Mucosa of rectum (tissue), 2 donors: ENCODE results near the gene C1orf216.

Experiments
- H3K27ac ChIP-seq, 2 donors: one replicate each; pipeline ENCODE4 v1.7.0; 2013; ENCODE audit warnings: inconsistent platforms in 2 of 2, low read depth in 2 of 2, low read length in 2 of 2
- H3K27me3 ChIP-seq, 2 donors: one replicate each; pipeline ENCODE4 v1.7.0; 2013; ENCODE audit warnings: low read length in 2 of 2; ENCODE audit not compliant: control insufficient read depth in 2 of 2, insufficient read depth in 2 of 2
- H3K36me3 ChIP-seq, 2 donors: one replicate each; pipeline ENCODE4 v1.7.0; 2013; ENCODE audit warnings: low read length in 2 of 2; ENCODE audit not compliant: control insufficient read depth in 2 of 2, insufficient read depth in 2 of 2
- H3K4me1 ChIP-seq, 2 donors: one replicate each; pipeline ENCODE4 v1.7.0; 2013; ENCODE audit warnings: low read length in 2 of 2, mild to moderate bottlenecking in 1 of 2; ENCODE audit not compliant: control insufficient read depth in 2 of 2, insufficient read depth in 2 of 2
- H3K4me3 ChIP-seq, 2 donors: one replicate each; pipeline ENCODE4 v1.7.0; 2013; ENCODE audit warnings: low read length in 2 of 2
- H3K9ac ChIP-seq, 2 donors: one replicate each; pipeline ENCODE4 v1.7.0; 2013; ENCODE audit warnings: low read length in 2 of 2, low read depth in 1 of 2, mild to moderate bottlenecking in 1 of 2
- H3K9me3 ChIP-seq, 2 donors: one replicate each; pipeline ENCODE4 v1.7.0; 2013; ENCODE audit warnings: low read length in 2 of 2; ENCODE audit not compliant: control insufficient read depth in 2 of 2
- donor health status: healthy.
- donor health status: Normal muscosa, but diverticular disease.

C1orf216 gene

DNA sequence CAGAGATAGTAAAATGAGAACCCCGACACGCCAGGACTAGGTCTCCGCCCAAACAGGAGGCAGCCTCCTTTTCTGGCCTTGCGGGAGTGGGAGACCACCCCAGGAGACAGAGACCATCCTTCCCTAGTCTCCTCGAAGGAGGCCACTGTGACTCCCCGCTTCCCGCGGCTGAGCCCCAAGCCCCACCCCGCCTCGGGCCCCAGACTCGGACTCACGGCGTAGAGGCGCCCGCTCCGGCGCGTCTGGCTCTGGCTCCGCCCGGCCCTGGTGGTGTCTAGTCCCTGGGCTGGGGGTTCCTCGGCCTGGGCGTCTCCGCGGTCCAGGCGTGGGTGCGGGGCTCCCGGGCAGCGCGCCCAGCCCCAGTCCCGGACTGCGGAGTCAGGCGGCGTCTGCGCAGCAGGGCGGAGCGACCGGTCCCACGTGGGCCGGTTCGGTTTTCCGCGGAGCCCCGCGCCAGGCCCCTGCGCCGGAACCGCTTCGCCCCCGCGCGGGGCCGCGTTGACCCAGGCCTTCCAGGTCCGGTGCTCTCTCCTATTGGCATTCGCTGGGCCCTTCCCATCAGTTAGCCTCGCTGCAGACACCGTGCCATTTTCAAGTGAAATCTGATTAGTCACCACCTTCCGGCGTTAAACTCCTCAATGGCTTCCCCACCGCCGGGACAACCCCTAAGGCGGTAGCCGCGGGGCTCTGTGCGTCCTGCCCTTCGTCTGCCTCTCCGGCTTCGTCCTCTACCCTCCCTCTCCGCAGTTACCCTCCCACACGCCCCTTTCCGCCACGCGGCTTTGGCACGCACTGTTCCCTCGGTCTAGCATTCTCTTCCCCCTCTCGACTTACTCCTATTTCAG is at the start of gene C1orf216:
TSS of gene C1orf216 (minus strand) at position 393 of the 845 bp plus-strand sequence. CDS start 2,563 bp downstream, outside the sequence.
- peak within 1 kb of the TSS; percentile 56 to 62 for H3K9ac ChIP-seq
- H3K36me3 ChIP-seq = no peaks in the 10 kb centered on the region
- H3K27me3 ChIP-seq = peaks cover 0 to 2% of the 10 kb centered on the region in 2 donors
- H3K9me3 ChIP-seq = no peaks in the 10 kb centered on the region
- peak within 1 kb of the TSS; percentile 72 to 74 for H3K4me3 ChIP-seq
- H3K4me1 ChIP-seq = peaks cover 8 to 14% of the 10 kb centered on the region in 2 donors
- H3K27ac ChIP-seq = peak within 1 kb of the TSS in 1 of 2 donors; percentile 58

- Histone ChIP-seq H3K27ac (no peak overlapping the region), H3K4me3 (no peak overlapping the region), H3K36me3 (no peaks in the 10 kb centered on the region), H3K9ac (no peak overlapping the region), H3K9me3 (no peaks in the 10 kb centered on the region), H3K27me3 (no peaks in the 10 kb centered on the region), H3K4me1 (peaks cover 0 to 7% of the 10 kb centered on the region in 2 donors)
Observed at GRCh38 chr1:35764283-35764682, 45.6 kb upstream of the C1orf216 start.

GRCh38 chr1:35763201-35763600 is 44.5 kb upstream of the C1orf216 start:
- no peak overlapping the region for H3K4me3 ChIP-seq
- no peaks in the 10 kb centered on the region for H3K4me1 ChIP-seq
- H3K9me3 ChIP-seq = no peaks in the 10 kb centered on the region
- no peak overlapping the region for H3K27ac ChIP-seq
- H3K36me3 ChIP-seq = no peaks in the 10 kb centered on the region
- H3K9ac ChIP-seq = peak overlapping the region in 1 of 2 donors; percentile 17
- H3K27me3 ChIP-seq = no peaks in the 10 kb centered on the region

GRCh38 chr1:35762141-35762540 is 43.5 kb upstream of the C1orf216 start:
- H3K27ac ChIP-seq = no peak overlapping the region
- H3K4me1 ChIP-seq = no peaks in the 10 kb centered on the region
- no peak overlapping the region for H3K9ac ChIP-seq
- no peak overlapping the region for H3K4me3 ChIP-seq
- no peaks in the 10 kb centered on the region for H3K36me3 ChIP-seq
- no peaks in the 10 kb centered on the region for H3K27me3 ChIP-seq
- H3K9me3 ChIP-seq = no peaks in the 10 kb centered on the region

GRCh38 chr1:35756064-35756463 is 37.4 kb upstream of the C1orf216 start:
- Histone ChIP-seq H3K9me3 (no peaks in the 10 kb centered on the region), H3K36me3 (no peaks in the 10 kb centered on the region), H3K4me1 (no peaks in the 10 kb centered on the region), H3K27me3 (no peaks in the 10 kb centered on the region), H3K27ac (no peak overlapping the region), H3K4me3 (no peak overlapping the region), H3K9ac (no peak overlapping the region)

DNA sequence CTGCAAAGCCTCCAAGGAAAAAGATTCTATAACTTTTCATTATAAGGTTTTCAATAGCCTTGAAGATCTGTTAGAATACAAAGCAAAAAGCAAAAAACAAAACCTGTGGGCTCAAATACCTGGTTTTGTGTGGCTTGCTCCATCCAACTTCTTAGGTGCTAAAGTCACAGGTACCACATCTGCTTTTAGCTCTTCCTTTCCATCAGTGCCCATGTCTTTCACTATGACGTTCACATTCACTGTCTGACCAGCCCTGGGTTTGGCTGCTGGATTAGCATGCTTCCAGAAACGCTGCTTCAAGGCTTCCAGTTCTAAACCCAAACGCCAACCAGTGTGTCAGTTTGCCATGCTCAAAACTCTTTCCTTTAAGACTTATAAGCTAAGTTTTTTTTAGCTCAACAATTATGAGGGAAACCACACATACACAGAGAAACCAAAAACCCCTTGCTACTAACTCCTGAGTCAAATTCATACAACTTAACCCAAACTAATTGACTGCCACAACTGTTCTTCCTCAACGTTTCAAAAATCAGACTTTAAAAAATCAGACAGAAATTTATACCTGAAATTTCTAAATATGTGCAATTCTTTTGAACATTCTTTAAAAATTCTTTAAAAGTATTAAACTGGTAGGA is 35.1 kb upstream of the C1orf216 start:
- Histone ChIP-seq H3K9ac (no peak overlapping the region), H3K36me3 (no peaks in the 10 kb centered on the region), H3K4me1 (no peaks in the 10 kb centered on the region), H3K27me3 (no peaks in the 10 kb centered on the region), H3K27ac (no peak overlapping the region), H3K9me3 (no peaks in the 10 kb centered on the region), H3K4me3 (no peak overlapping the region)

DNA sequence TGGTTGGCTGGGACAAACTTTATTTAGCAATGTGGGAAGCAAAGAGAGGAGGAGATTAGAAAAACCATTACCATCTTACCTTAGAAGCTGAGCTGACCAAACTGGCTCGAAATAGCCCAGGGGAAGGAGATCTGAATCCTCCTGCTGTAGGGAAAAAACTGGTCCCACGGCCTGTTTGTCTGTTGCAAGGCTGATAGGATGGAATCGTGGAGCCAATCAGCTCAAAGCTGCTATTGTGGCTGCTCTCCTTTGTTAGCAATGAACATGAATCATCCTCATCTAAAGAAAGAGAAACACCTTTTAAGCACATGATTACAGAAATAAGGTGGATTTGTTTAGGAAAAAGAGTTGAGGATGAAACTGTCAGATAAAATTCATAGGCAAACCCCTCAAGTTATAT is 29.6 kb upstream of the C1orf216 start:
- H3K36me3 ChIP-seq = no peaks in the 10 kb centered on the region
- no peak overlapping the region for H3K4me3 ChIP-seq
- no peaks in the 10 kb centered on the region for H3K27me3 ChIP-seq
- no peaks in the 10 kb centered on the region for H3K9me3 ChIP-seq
- H3K4me1 ChIP-seq = no peaks in the 10 kb centered on the region
- no peak overlapping the region for H3K27ac ChIP-seq
- H3K9ac ChIP-seq = no peak overlapping the region

DNA sequence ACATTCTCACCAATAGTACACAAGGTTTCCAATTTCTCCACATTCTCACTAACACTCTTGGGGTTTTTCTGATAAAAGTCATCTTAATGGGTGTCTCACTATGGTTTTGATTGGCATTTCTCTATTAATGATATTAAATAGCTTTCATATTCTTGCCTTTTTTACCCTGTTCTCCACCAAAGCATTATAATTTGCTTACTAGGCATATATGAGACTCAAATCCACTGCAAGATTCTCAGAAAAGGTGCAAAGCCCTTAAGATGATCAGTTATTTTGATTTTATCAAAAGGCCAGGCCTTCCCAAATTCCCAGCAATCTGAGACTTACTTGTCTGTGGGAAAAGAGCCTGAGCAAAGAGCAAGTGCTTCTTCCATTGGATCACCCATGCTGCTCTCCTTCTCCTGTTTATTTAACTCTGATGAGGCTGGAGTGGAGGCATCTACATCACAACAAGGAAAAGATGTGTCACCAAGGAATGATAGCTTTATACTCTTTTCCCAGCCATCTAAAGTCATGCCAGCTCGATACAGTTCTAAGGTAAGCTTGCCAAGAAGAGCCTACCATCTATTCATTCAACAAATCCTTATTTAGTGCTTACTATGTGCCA is 26.5 kb upstream of the C1orf216 start:
- no peak overlapping the region for H3K27ac ChIP-seq
- H3K27me3 ChIP-seq = no peaks in the 10 kb centered on the region
- H3K4me1 ChIP-seq = no peaks in the 10 kb centered on the region
- H3K36me3 ChIP-seq = no peaks in the 10 kb centered on the region
- no peak overlapping the region for H3K4me3 ChIP-seq
- H3K9ac ChIP-seq = no peak overlapping the region
- H3K9me3 ChIP-seq = no peaks in the 10 kb centered on the region

DNA sequence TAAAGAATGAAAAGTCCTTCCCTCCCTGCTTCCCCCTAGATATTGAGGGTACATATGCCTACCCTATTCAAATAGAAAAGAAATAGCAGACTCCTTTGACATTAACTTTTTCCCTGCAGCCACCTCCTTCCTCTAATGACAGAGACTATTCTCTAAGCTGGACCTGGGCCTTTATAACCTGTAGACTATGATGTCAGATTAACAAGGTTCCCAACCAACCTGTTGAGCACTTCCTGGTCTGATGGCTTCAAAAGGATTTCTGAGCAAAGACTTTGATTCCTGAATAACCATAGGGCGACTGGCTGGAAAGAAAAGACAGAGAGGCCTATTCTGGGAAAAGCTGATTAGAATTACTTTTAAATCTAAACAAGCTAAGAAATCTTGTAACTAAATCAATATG is 18.4 kb upstream of the C1orf216 start:
- H3K27ac ChIP-seq = no peak overlapping the region
- H3K4me1 ChIP-seq = no peaks in the 10 kb centered on the region

DNA sequence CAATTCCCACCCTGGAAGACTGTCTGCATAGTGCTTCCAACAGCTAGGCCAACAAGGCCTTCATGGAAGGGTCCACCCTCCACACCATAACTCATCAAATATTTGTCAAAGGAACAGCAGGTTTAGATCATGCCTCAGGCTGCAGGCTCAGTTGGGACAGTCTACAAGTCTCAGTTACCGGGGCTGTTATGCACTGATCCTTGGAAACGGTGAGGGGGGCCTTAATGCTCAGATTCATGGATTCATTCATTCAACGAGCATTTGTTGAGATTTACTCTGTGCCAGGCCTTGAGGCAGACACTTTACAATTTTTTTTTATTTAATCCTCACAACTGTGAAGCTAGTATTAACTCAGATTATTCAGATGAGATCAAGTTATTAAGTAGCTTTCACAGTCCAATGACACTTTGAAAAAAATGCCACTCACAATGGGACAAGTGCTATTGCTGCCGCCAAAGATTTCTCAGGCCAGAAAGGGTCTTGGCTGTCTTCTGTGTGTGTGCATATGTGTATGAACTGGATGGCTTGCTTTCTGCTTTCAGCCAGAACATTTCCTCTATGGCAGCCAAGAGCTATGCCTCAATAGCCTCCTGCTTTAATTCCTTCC is 8.9 kb upstream of the C1orf216 start:
- H3K9me3 ChIP-seq = no peaks in the 10 kb centered on the region
- H3K9ac ChIP-seq = no peak overlapping the region
- H3K36me3 ChIP-seq = no peaks in the 10 kb centered on the region
- H3K4me3 ChIP-seq = no peak overlapping the region
- no peak overlapping the region for H3K27ac ChIP-seq
- H3K4me1 ChIP-seq = no peaks in the 10 kb centered on the region
- H3K27me3 ChIP-seq = no peaks in the 10 kb centered on the region

More for the DNA sequence above, 18.4 kb upstream of the C1orf216 start:
- no peak overlapping the region for H3K4me3 ChIP-seq
- no peaks in the 10 kb centered on the region for H3K9me3 ChIP-seq
- H3K9ac ChIP-seq = no peak overlapping the region
- H3K27me3 ChIP-seq = no peaks in the 10 kb centered on the region
- H3K36me3 ChIP-seq = no peaks in the 10 kb centered on the region
